Ecto neural progenitor cell (in vitro differentiated cells): Measurements from ENCODE around the gene SECTM1.

Experiments
- DNase-seq: peaks from one replicate; pipeline ENCODE4 v3.0.0-alpha.2; 2018; ENCODE audit warnings: low spot score

SECTM1 gene

DNA sequence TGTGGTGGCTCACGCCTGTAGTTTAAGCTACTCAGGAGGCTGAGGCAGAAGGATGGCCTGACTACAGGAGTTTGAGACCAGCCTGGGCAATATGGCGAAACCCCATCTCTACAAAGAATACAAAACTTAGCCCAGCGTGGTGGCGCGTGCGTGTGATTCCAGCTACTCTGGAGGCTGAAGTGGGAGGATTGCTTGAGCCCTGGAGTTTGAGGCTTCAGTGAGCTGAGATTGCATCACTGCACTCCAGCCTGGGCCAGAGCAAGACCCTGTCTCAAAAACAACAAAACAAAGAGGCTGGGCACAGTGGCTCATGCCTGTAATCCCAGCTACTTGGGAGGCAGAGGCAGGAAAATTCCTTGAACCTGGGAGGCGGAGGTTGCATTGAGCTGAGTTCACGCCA, 53.0 kb downstream of the SECTM1 start:
- DNase-seq = no peak

DNA sequence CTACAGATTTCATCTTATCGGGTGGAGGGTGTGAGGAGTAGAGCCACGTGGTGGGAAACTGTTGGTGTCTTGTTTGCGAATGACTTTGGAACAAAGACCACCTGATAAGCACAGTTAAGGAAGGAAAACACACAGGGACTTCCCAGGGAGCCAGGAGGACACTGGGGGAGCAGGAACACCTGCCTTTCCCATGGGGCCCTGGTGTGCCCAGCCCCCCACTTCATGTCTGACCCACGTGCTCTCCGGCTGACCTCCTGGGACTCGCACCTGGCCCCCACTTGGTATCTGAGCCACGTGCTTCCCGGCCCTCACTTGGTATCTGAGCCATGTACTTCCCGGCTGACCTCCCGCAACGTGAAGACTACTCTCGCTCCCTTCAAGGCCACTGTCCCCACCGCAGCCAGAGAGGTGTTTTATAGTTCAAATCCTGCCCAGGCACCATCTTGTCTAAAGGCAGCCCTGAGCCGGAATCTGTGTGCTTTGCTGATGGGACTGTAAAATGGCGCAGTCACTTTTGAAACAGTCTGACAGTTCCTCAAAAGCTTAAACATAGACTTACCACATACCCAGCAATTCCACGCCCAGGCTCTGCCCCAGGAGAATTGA, 54.7 kb downstream of the SECTM1 start:
- DNase-seq = no peak

DNA sequence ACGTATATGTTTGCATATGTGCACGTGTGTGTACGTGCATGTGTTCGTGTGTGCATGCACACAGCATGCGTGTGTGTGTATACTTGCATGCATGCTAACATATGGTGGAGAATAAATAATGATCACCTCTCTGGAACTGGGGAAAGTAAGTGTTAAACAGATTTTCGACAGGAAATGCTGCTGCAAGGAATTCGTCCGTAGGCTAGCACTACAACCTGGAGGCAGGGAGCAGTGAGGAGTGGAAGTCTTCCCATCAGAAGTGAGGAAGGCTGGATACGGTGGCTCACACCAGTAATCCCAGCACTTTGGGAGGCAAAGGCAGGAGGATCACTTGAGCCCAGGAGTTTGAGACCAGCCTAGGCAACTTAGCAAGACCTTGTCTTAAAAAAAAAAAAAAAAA, 55.3 kb downstream of the SECTM1 start:
- DNase-seq = no peak

DNA sequence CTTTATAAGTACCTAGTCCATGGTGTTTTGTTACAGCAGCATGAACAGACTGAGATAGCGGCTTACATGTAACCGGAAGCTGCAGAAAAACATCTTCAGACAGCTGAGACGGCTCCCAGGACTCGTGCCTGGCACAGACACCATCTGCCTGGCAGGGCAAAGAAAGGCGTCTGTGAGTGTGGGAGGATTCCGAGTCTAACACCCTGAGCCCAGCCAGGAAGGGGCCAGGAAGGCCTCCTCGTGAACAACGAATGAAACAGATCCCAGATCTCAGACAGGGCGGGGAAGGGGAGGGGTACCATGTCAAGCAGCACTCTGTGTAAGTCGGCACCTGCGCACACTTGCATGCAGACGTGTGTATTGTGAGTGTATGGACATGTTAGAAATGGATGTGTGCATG, 55.7 kb downstream of the SECTM1 start:
- no peak for DNase-seq

DNA sequence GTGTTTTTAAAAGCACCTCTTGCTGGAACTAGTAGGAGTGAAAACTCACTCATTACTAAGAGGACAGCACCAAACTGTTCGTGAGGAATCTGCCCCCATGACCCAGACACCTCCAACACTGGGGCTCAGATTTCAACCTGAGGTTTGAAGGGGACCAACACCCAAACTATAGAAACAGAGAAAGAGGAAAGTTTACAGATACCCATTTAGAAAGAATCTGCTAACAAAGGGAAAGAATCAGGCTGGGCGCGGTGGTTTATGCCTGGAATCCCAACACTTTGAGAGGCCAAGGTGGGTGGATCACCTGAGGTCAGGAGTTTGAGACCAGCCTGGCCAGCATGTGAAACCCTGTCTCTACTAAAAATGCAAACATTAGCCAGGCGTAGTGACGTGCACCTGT, 56.6 kb downstream of the SECTM1 start:
- no peak for DNase-seq

DNA sequence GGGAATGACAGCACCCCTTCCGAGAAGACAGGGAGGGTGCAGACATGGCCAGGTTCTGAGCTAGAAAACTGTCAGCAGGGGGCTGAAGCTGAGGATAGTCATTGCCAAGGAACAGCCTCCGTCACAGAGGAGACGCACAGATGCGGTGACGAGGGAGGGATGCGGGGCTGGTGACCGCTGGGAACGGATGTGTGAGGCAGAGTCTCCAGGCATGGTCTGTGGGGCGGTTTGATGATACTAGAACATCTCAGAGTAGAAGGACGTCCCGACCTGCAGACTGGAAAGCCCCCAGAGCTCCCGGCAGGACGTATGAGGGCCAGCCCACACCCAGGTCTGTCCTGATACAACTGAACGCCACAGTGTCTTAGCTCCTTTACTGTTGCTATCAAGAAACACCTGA, 58.2 kb downstream of the SECTM1 start:
- no peak for DNase-seq

DNA sequence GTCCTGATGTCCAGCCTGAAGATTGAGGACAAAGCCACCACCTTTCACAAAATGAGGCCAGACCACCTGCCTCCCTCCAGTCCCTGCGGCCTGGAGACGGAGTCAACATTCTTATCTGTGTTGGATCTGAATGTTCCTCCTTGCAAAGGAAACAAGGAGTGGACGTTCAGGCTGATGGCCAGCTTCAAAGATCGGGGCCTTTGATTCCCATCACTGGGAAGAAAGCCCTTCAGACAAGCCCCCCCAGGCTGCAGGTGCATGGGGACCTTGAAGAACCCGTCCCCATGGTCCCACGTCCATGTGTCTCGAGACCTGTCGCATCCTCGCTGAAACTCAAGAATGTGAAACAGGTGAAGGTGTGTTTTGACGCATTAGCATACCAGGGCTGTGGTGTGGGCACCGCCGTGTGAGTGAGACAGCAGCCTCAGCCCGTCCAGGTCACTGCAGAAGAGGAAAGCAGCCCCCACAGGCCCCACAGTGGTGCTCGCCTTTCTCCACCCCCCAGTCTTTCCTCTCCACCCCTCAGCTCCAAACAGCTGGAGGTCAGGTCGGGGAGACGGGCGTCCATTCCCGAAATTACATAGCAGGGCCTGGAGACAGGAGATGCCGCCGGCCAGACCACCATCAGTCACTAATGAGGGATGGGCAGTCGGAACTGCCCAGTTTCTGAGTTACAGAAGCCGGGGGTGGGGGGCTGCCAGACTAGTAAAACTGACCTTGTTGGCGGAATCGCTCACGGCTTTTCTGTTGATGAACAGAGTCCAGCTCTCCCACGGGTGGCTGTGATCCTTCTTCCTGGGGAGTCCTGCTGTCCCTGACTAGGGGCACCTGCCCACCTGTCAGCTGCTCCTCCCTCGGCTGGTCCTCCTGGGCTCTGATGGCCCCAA, 59.2 kb downstream of the SECTM1 start:
- DNase-seq = no peak

DNA sequence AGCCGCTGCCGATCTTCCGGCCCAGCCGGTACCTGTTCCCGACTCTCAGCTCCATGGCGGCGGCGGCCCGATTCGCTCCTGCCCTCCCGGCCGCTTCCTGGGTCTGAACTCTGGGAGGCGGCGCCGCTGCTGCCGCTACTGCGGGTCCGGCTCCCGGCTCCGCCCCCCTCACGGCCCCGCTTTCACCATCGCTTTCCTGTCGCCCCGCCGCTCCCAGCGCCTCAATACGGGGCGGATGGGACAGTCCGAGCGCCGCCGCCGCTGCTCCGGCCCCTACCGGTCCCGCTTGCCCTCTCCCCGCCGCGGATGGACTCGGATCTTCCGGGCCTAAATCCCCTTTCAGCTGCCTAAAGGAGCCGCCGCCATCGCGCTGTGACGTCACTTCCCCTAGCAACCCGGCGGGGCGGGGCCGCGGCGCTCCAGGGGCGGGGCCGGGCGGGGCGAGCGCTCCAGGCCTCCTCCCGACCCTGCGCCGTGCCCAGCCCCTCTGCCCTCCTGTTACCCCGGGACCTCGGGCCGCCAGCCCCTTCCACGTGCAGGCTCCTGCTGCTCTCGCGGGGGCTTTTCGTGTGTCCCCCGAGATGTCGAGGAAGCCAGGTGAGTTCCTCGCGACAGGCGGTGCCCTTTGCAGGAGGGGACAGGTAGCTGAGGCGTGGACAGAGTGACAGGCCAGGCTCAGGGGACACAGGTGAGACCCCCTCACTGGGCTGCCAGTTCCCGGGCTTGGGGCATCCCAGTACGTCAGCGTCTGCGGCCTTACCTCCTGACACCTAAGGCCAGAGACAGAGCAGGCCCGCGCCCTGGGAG, 60.0 kb downstream of the SECTM1 start, which contains the start of gene CSNK1D:
CSNK1D (minus strand) TSS at position 374 of the 807 bp plus-strand sequence; CDS start at position 55, 319 bp downstream.
- DNase-seq = peak; percentile 98

DNA sequence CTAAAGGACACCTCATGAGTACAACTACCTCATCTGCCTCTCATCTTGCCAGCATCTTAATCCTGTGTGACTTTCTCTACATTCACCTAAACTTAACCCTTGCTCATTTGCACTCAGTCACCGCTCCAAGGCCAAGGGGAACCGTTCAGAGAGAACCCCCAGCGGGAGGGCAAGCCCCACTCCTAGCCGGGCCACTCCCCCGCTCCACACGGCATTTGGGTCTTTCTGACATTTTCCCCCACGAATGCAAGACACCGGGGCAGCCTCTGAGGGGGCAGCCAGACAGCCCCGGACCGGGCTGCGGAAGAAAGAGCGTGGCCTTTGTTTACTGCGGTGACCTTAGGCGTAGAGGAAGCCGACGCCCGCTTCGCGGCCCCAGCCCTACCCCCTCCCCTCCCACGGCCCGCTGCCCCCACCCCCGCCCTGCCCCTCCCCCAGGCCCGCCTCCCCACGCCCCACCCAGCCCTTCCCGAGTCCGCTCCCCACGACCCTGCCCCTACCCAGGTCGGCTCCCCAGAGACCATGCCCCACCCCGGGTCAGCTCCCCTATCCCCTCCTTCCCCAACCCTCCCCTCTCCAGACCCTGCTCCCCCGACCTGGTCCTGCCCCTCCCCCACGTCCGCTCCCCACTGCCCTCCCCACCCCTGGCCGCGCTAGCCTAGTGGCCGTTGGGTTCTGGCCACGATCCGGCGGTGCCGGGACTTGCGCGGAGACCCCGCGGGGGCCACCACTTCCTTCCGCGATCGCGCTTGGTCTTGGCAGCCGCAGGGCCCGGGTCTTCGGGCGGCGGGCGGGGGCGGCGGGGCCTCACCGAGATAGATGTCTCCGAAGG, 60.9 kb downstream of the SECTM1 start:
- peak; percentile 68 for DNase-seq

DNA sequence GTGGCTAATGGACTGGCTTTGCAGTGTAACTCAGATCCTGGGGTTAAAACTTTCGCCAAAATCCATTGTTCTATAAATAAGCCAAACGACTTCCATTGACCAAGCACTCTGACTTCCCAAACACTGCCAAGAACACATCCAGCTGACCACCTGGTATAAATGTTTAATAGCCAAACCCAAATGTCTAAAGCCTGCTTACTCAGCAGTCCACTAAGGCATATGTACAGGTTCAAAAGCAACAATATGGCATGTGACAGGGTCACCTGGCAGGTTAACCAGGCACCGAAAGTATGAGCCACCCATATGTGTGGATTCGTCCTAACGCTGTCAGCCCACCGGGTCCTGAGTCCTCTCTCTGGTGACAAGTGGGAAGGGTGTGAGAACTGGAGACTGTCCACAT, 62.2 kb downstream of the SECTM1 start:
- DNase-seq = no peak
